ENCODE measurements around the gene DENND2A.
A peak's percentile ranks its signal among the peaks of the same experiment; 100 is the strongest.
"Not testable (repeated sequence)": the region's sequence is repeated elsewhere in the genome, so short reads cannot be mapped to it uniquely, and the experiment has no call there.

The DENND2A gene

DNA sequence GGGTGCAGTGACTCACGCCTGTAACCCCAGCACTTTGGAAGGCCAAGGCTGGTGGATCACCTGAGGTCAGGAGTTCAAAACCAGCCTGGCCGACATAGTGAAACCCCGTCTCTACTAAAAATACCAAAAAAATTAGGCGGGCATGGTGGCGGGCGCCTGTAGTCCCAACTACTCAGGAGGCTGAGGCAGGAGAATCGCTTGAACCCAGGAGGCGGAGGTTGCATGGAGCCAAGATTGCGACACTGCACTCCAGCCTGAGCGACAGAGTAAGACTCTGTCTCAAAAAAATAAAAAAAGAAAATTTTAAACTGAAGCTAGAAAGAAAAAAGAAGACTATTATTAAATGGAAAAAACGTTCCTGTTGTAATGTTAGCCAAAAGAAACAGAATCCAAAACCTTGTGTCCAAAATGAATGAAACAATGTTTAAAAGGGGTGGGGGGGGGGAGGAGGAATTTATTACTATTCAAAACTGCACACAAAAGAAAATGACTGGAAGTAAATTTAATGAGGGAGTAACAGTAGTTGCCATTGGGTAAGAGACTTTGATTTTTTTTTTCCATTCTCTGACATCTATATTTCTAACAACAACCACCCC, 20.6 kb downstream of the DENND2A start:
- FAIRE-seq; DNase-seq (ENCODE audit: low spot score): not testable (repeated sequence)

DNA sequence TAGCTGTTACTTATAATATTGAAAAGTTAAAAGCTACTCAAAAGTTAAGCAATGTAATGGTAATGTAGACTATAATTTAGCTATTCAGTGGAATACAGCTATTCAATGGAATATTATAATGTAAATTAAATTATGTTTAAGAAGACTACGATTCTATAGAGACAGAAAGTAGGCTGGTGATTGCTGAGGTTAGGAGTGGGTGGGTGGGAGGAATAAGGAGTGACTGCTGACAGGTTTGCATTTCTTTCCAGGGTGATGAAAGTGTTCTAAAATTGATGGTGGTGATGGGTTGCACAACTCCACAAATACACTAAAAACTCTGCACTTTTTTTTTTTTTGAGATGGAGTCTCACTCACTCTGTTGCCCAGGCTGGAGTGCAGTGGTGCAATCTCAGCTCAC, 21.4 kb downstream of the DENND2A start:
- DNase-seq (ENCODE audit: low spot score) (no peak), FAIRE-seq (no peak)

DNA sequence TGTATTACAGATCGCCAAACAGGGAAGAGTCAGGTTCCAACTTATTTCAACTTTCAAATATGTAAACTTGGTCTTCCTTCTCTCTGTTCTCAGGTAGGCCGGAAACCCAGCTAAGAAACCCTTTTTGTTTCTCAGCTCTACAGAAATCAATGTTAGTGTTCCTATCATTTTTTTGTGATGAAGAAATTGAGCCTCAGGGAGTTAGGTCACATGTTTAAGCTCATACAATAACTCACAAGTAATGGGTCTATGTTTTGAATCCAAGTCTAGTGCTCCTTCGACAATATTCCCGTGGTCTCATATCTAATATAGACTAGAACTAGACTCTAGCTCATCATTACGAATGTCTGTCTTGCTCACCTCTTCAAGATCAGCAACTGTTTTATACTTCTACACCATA, 22.3 kb downstream of the DENND2A start:
- no peak for DNase-seq (ENCODE audit: low spot score)
- FAIRE-seq, result no peak

DNA sequence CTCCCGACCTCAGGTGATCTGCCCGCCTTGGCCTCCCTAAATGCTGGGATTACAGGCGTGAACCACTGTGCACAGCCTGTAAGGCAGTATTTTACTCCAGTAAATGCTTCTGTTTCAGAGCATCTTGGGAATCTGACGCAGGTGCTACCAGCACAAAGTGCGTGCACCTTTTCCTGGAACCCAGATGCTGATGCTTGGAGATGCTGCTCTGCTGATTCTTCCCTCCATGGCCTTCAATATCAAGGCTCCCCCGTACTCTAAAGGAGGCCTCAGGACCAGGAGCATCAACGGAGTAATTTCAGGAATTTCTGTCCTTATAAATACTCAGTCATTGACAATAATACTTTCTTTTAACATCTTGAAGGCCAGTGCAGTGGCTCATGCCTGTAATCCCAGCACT, 23.5 kb downstream of the DENND2A start:
- FAIRE-seq (no peak), DNase-seq (ENCODE audit: low spot score) (no peak)

DNA sequence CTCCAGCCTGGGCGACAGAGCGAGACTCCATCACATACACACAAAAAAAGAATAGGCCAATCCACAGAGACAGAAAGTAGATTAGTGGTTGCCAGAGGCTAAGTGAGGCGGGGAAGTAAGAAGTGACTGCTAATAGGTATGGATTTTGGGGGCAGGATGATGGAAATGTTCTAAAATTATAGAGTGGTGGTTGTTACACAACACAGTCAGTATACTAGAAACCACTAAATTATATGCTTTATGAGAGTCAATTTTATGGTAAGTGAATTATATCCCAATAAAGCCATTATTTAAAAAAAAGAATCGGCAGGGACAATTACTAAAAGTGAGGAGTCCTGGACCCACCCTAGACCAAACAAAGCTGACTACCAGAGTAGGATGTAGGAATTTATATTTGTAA, 24.3 kb downstream of the DENND2A start:
- FAIRE-seq, result no peak
- DNase-seq (ENCODE audit: low spot score), result no peak

DNA sequence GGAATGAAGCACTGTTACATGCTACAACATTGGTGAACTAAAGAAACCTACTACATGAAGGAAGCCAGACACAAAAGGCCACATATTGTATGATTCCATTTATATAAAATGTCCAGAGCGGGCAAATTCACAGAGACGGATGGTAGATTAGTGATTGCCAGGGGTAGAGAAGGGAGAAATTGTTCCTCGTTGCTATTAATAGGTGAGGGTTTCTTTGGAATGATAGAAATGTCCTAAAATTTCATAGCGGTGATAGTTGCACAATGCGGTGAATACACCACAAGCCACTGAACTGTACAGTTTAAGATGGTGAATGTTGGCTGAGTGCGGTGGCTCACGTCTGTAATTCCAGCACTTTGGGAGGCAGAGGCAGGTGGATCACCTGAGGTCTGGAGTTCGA, 29.0 kb downstream of the DENND2A start:
- FAIRE-seq (no peak), DNase-seq (ENCODE audit: low spot score) (no peak)

DNA sequence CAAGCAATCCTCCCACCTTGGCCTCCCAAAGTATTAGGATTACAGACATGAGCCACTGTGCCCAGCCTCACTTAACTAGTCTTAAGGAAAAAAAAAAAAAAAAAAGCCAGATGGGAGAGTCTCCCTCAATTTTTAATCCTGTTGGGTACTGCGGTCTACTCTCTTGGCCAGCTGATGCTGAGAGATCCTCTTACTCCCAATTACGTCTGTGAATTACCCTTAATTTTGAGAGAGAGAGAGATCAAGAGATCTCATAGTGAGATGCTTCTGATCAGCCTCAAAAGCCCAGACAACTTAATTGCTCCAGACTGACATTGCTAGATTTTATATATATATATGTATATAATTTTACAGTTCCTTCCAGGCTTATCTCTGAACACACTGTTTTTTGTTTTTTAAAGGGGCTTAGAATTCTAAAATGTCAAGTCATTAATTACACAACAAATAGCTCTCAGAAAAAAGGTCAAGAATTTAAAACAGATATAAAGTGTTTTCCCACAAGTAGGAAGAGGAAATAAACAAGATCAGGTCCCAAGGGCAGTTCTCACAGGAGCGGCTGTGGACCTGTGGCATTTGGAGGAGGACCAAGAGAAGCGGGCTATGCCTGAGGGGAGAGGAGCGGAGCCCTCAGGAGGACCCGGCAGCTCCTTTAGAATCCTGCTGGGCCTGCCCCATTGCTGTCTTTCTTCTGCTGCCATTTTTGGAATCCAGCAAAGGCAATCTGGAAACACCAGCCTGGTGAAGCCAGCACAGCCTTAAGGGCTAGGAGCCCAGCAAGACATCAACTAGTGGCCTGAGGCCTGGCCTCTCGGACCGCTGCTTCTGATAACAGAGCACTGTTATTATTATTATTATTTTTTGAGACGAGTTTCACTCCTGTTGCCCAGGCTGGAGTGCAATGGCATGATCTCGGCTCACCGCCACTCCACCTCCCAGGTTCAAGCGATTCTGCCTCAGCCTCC, 30.1 kb downstream of the DENND2A start:
- DNase-seq (ENCODE audit: low spot score) (no peak), FAIRE-seq (no peak)

DNA sequence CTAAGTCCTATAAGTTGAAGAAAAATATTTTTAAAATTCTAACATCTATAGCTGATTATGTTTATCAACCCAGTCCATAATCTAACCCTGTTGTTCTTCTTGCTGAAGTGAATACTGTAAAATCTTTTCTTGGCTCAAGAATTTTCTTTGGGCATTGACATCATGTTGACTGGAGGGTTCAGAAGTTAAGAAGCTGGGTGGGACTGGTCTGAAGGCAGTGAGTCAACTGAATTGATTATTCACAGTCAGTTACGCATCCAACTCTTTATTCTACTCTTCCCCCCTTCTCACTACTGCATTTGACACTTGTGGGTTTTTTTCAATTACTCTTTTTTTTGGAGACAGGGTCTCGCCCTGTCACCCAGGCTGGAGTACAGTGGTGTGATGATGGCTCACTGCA, 31.0 kb downstream of the DENND2A start:
- DNase-seq (ENCODE audit: low spot score) (no peak), FAIRE-seq (no peak)

DNA sequence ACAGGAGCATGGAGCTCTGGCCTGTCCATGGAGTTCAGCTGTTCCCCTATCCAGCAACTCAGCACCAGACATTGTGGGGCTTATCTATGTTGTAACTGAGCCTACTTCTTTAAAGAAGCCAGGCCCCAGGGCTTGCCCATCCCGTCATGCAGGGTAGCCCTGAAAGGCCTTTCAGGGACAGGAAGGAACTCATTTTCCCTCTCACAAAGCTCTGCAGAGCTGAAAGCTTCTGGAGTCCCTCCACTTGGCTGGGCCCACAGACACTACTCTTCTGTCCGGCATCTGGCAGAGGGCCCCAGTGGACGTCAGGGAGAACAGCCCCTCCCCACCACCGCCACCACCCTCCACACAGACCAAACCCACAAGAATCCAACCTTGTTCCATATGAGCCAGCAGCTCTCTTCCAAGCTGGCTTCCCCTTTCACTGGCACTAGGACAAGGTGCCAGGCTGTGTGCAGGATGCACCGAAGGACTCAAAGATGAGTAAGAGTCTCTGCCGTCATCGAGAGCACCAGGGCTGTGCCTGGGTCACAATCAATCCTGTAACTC, 33.1 kb downstream of the DENND2A start:
- DNase-seq (ENCODE audit: low spot score), result no peak
- no peak for FAIRE-seq

DNA sequence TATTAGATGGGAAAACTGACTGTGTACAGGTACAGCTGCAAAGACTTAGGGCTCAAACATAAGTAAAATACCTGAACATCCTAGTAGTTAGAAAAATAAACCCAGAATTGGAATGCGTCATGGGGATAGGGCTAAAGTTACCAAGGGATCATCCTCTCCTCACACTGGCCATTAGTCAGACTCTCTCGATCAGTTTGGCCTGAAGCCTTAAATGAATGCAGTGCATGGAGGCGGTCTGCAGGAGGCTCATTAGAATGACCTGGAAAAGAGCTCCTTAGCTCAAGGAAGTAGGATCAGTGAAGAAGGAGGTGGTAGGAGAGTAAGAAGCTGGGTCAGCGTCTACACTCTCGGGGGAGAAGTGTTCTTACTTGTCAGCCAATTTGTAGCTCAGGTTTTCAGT, 35.3 kb downstream of the DENND2A start:
- FAIRE-seq (no peak), DNase-seq (ENCODE audit: low spot score) (no peak)

DNA sequence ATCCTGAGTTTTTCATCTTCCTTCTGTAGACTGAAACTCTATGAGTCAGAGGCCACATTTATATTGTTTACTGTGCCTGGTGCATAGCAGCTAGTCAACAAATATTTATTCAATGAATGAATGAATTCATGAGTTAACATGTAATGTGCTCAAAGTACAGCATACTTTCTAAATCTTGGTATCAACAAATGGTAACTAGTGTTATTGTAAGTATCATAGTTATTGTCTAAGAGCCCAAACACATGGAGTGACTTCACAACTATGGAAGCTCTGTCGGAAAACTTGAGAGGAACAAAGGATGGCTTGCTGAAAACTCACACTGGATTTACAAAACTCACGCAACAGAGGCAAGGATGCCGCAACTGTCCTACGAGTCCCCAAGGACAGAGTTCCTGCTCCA, 35.9 kb downstream of the DENND2A start:
- FAIRE-seq (no peak), DNase-seq (ENCODE audit: low spot score) (no peak)

DNA sequence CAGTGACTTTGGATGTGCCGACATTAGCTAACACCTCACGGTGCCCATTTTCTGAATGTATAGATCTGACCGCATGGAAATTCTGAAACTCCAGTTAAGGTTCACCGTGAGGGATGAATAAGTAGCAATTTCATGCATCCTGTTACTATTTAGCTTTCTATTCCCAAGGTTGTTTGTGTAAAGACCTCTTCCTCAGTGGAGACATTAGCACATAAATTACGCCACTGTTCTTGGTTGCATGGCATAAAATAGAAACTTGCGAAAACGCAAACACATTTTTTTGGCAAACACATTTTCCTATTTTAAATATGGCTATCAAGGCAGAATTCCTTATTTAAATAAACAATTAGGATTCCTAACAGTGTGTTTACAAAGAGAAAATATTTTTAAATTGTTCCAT, 36.5 kb downstream of the DENND2A start:
- FAIRE-seq, result no peak
- DNase-seq (ENCODE audit: low spot score), result no peak

DNA sequence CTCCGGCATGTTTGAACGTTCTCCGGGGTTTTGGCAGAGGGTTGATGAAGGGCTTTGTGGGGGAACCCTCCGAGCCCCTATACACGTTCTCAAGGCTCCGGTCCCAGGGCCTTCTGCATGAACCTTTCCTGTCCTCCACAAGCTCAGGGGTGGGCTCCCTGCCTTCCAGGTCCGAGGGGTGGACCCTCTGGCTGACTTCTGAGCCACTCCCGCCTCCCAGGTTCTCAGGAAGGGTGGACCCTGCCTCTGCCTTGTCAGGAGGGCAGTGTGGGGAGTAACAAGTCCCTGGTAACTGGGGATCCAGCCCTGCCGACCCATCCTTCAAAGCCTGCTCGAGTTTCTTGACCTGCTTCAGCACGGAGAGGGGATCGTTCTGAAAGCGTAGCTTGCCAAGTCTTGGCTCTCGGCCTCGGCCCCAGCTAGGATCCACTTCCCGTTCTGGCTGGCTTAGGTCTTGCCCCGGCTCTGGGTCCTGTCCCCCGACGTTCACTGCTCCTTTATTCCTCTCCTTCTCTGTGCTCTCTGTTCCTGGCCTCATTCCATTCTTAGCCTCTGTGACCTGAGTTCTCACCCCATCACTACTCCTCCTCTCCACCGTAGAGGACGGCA, 38.9 kb downstream of the DENND2A start:
- FAIRE-seq (no peak), DNase-seq (ENCODE audit: low spot score) (no peak)

DNA sequence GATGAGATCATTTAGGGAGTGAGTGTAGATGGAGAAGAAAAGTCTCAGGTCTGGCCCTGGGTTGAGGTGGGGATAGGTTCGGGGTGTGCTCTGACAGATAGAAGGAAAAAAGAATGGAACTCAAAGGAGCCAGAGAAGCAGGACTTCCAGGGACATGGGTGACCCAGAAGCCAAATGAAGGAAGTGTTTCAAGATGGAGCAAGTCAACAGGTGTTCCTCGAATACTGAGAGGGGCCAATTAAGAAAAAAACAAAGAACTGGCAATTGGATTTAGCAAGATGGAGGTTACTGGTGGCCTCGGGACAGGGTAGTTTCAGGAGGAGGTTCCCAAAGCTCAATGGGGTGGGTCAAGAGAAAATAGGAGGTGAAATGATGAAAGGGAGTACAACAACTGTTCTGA, 40.3 kb downstream of the DENND2A start:
- DNase-seq (ENCODE audit: low spot score), result no peak
- FAIRE-seq, result no peak

DNA sequence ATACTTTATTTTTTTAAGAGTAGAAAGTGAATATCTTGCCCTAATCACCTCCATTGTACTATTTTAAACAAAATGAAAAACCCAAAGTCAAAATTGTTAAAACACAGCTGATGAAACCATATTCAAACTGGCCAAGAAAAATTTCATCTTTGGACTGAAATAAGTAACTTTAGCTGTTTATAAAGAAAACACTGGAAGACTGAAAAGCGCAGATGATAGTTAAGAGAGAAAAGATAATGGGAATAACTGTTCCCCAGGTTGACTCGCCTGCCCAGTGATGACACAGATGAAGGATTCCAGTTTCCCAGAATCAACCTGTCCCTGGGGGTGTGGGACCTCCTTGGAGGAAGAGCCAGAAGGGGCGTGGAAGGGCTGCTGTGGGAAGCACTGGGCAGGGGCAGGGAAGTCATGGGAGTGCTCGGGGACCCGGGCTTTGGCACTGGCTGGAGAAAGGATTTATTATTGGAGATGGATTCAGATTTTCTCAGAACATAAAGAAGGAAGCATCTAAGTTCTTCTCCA, 43.1 kb downstream of the DENND2A start:
- no peak for DNase-seq (ENCODE audit: low spot score)
- no peak for FAIRE-seq

DNA sequence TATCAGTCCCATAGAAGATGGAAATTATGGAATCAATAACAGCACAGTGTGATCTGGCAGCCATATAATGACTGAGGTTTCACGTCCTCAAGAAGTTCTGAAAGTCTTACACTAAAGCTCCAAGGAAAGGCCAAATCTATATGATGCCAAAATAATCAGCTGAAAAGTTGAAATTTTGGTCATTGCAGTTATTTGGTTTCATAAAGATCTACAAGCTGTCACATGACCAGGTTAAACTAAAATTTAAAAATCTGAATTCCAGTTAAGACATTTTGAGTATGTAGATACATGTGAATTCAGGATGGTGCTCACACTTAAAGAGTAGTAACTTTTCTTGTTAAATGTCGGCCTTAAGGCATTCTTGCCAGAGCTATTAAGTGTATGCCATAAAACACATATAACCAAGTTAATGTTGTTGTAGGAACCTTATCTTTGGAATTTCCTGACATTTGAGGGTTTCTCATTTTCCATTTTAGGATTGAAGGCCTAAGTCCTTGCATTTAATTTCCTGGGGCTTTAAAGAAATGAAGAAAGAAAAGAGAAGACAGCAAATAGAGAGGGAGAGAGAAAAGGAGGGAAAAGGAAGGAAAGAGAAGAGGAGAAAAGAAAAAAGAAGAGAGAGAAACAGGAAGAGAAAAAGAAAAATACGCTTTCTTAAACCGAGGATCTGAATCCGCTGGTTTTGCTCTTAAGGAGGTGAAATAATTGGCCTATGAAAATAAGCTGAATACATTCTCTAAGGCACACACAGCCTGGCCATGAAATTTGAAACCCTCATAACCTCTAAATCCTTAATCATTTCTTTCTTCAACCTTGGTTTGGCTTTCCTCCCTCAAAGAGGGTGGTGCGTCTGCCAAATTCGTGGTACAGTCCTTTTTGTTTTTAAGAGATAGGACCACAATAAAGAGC, 43.8 kb downstream of the DENND2A start:
- no peak for DNase-seq (ENCODE audit: low spot score)
- no peak for FAIRE-seq

DNA sequence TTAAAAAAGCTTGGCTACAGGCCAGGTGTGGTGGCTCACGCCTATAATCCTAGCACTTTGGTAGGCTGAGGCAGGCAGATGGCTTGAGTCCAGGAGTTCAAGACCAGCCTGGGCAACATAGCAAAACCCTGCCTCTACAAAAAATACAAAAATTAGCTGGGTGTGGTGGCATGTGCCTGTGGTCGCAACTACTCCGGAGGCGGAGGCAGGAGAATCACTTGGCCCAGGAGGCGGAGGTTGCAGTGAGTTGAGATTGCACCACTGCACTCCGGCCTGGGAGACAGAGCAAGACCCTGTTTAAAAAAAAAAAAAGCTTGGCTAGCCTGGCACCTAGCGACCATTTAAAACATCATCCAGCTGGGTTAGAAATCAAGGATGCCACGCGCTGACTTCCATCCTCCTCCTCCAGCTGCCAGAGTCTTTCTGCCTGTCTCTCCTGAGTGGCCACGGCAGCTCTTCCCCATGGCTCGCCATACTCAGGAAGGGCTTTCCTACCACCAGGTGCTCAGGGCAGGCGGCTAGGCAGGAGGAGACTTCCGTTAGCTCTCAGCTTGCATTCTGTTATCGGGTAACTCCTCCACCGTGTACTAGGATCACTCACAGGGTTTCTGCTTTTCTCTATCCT, 45.0 kb downstream of the DENND2A start:
- FAIRE-seq (no peak), DNase-seq (ENCODE audit: low spot score) (no peak)

DNA sequence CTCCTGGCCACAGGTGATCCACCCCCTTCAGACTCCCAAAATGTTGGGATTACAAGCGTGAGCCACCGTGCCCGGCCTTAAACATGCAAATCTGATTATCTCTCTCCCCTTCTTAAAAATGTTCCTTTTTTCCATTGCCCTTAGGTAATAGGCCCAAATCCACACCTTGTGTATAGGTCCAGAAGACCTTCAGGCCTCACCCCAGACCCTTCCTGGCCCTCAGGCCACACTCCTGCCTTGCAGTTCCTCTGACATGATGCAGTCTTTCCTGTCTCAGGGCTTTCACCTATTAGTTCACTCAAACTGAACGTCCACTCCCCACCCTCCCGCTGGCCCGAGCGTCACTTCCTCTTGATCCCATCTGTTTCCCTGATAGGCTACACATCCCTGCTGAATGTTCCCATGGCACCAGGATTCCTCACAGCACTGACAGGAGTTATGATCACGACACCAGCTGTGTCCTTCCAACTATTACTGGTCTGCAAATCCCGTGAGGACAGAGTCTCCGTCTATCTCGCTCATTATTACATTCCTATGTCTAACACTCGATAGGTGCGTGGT, 46.4 kb downstream of the DENND2A start:
- FAIRE-seq (no peak), DNase-seq (ENCODE audit: low spot score) (no peak)

DNA sequence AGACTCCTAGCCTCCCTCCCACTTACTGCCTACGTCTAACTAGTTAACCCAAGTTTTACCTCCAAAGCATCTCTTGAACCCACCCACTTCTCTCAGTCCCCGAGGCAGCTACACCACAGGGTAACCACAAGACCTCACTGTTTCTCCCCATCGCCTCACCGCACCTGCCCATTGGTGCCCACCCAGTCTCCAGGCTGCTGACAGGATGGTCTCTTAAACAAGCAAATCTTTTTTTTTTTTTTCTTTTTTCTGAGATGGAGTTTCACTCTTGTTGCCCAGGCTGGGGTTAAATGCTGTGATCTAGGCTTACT, 47.0 kb downstream of the DENND2A start:
- FAIRE-seq, result no peak

DNA sequence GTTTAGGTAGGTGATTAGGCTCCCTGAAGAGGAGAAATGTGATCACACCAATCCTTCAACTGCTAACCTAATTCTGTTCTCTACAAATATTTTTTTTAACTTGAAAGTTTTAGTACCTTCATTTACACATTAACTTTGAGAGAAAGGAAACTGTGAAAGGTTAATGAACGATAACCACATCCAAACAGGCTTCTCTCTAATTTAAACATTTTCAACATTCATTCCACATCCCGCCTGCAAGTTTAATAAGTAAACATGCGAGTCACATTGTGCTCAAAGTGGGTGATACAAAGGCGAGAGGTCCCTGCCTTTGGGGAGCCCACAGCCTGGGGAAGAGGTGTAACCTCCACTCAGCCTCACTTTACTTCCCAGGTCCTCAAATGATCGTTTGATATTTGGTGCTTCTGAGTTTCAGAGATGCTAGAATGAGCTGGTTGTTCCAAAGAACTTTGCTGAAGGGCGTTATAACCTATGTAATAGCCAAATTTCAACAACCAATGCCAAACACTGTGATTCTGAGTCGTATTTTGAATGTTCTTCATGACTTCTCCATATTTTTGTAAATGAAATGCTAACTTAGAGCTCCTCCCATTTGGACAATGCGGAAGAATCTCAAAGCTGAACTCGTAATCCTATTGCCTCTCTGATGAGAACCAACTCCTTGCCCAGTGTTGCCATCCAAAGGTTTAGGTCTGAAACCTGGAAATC, 47.5 kb downstream of the DENND2A start:
- DNase-seq (ENCODE audit: low spot score) (no peak), FAIRE-seq (peak; percentile 63)

More for the DNA sequence above, 47.0 kb downstream of the DENND2A start:
- no peak for DNase-seq (ENCODE audit: low spot score)

Measured in RCC 7860 (cell line).